ENCODE measurements around the gene PDE4C.
A peak's percentile ranks its signal among the peaks of the same experiment; 100 is the strongest.
"Not testable (repeated sequence)": the region's sequence is repeated elsewhere in the genome, so short reads cannot be mapped to it uniquely, and the experiment has no call there.

PDE4C gene

GRCh38 chr19:18211683-18212082, 14.6 kb downstream of the PDE4C start:
- POLR2A ChIA-PET = interaction anchor here (0.6 kb wide), 1 partner anchor 68 kb away, joined by 9 read pairs; no protein-coding TSS in a partner anchor
- TF ChIP-seq ZNF585B (tag by site-specific recombination; IDR thresholded peaks at IDR 0.05) (no peak), ZBTB21 (tag by site-specific recombination; IDR thresholded peaks at IDR 0.05) (no peak), KLF8 (tag by site-specific recombination; IDR thresholded peaks at IDR 0.05) (no peak), ZNF521 (tag by site-specific recombination; IDR thresholded peaks at IDR 0.05) (no peak), ZNF202 (tag by site-specific recombination; IDR thresholded peaks at IDR 0.05; ENCODE audit: borderline replicate concordance) (no peak)
- TF ChIP-seq, protein P1, sequence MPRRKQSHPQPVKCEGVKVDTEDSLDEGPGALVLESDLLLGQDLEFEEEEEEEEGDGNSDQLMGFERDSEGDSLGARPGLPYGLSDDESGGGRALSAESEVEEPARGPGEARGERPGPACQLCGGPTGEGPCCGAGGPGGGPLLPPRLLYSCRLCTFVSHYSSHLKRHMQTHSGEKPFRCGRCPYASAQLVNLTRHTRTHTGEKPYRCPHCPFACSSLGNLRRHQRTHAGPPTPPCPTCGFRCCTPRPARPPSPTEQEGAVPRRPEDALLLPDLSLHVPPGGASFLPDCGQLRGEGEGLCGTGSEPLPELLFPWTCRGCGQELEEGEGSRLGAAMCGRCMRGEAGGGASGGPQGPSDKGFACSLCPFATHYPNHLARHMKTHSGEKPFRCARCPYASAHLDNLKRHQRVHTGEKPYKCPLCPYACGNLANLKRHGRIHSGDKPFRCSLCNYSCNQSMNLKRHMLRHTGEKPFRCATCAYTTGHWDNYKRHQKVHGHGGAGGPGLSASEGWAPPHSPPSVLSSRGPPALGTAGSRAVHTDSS (tag by site-specific recombination; IDR thresholded peaks at IDR 0.05) = no peak
- TF ChIP-seq, protein P2, sequence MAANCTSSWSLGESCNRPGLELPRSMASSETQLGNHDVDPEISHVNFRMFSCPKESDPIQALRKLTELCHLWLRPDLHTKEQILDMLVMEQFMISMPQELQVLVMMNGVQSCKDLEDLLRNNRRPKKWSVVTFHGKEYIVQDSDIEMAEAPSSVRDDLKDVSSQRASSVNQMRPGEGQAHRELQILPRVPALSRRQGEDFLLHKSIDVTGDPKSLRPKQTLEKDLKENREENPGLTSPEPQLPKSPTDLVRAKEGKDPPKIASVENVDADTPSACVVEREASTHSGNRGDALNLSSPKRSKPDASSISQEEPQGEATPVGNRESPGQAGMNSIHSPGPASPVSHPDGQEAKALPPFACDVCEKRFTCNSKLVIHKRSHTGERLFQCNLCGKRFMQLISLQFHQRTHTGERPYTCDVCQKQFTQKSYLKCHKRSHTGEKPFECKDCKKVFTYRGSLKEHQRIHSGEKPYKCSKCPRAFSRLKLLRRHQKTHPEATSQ (tag by site-specific recombination; IDR thresholded peaks at IDR 0.05) = no peak
- CTCF ChIA-PET = no interaction called here

GRCh38 chr19:18209912-18210311, 16.3 kb downstream of the PDE4C start:
- CTCF ChIA-PET = interaction anchor here (1.0 to 8.5 kb wide), 4 partner anchors 18 to 146 kb away, joined by 3 to 121 read pairs (median 4); a partner anchor contains a TSS

More at GRCh38 chr19:18211683-18212082, 14.6 kb downstream of the PDE4C start:
- H3K9me3 ChIP-seq (ENCODE audit: control insufficient read depth, insufficient read depth, low read depth, low read length) = no peaks in the 10 kb centered on the region
- no peaks in the 10 kb centered on the region for H3K36me3 ChIP-seq (ENCODE audit: control insufficient read depth in 2 of 2, insufficient read depth in 1 of 2, low read length in 2 of 2)
- no peak overlapping the region for H3K27ac ChIP-seq (ENCODE audit: extremely low read depth, low read depth, low read length)
- H3K4me3 ChIP-seq (ENCODE audit: low read depth, low read length) = no peak overlapping the region
- H3K4me1 ChIP-seq (ENCODE audit: control insufficient read depth, insufficient read depth, low read length) = no peaks in the 10 kb centered on the region

DNA sequence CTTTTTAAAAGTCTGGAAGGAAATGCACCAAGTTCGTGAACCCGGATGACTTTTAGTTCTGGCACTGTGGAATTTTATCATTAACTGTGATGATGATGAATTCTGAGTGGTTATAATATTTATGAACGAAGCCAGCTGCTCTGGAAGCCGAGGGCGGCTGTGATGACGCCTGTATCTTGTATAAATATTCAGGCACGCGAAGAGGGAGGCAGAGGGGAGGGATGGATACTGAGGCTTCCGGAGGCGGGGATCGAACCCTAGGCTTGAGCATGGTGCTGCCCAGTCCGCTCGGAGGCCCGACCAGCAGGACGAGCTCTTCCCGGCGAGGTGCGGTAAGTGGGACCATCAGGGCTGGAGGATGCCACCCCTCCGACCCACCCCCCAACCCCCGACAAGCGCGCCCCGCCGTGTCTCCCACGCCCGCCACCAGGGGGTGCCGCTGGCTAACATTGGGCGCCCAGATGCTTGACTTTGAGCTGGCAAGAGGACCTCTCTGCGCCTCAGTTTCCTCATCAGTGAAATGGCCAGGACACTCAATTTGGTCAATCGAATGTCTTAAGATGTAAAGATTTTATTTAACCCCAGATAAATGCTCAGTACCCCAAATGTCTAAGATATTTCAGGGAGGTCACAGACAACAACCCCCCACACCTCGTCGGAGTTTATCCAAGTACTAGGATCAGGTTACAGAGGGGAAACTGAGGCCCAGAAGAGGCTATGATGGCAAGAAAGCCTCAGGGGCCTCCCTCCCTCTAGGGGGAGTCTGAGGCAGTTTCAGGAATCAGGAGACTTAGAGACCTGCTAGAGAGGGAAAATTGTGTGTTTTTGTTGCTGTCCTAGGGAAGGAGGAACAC, 17.9 kb downstream of the PDE4C start:
- no peak overlapping the region for H3K4me3 ChIP-seq (ENCODE audit: low read depth, low read length)
- no peaks in the 10 kb centered on the region for H3K36me3 ChIP-seq (ENCODE audit: control insufficient read depth in 2 of 2, insufficient read depth in 1 of 2, low read length in 2 of 2)
- ChIA-PET POLR2A (interaction anchor here (0.6 kb wide), 1 partner anchor 16 kb away, joined by 3 read pairs; no protein-coding TSS in a partner anchor), CTCF (interaction anchor here (0.5 to 8.5 kb wide), 17 partner anchors 8 to 213 kb away, joined by 3 to 121 read pairs (median 4); partner anchors contain the start of genes ARRDC2 and JUND)
- H3K27ac ChIP-seq (ENCODE audit: extremely low read depth, low read depth, low read length) = no peak overlapping the region
- peaks cover 8% of the 10 kb centered on the region for H3K4me1 ChIP-seq (ENCODE audit: control insufficient read depth, insufficient read depth, low read length)
- no peaks in the 10 kb centered on the region for H3K9me3 ChIP-seq (ENCODE audit: control insufficient read depth, insufficient read depth, low read depth, low read length)
- TF ChIP-seq KLF9 (tag by site-specific recombination; IDR thresholded peaks at IDR 0.05; ENCODE audit: low read depth) (no peak), CTCF (tag by site-specific recombination; IDR thresholded peaks at IDR 0.05) (no peak; the same call in 1 of the 2 replicates), ZNF624 (tag by site-specific recombination; IDR thresholded peaks at IDR 0.05) (no peak), KLF10 (tag by site-specific recombination; IDR thresholded peaks at IDR 0.05) (no peak), ZNF529 (tag by site-specific recombination; IDR thresholded peaks at IDR 0.05; ENCODE audit: insufficient replicate concordance) (no peak), IKZF3 (tag by site-specific recombination; IDR thresholded peaks at IDR 0.05) (no peak), PATZ1 (tag by site-specific recombination; IDR thresholded peaks at IDR 0.05) (peak; percentile 46; the same call in 1 of the 2 replicates), ZNF654 (tag by site-specific recombination; IDR thresholded peaks at IDR 0.05; ENCODE audit: low read depth) (peak; percentile 38), SP2 (tag by site-specific recombination; IDR thresholded peaks at IDR 0.05) (peak; percentile 64), ZNF133 (tag by site-specific recombination; IDR thresholded peaks at IDR 0.05) (no peak), ZNF510 (tag by site-specific recombination; IDR thresholded peaks at IDR 0.05; ENCODE audit: insufficient replicate concordance) (no peak), TRIM28 (IDR thresholded peaks at IDR 0.05; ENCODE audit: borderline replicate concordance, low read length) (no peak), OVOL3 (tag by site-specific recombination; IDR thresholded peaks at IDR 0.05) (no peak), ZFP41 (tag by site-specific recombination; IDR thresholded peaks at IDR 0.05; ENCODE audit: borderline replicate concordance) (no peak)

More at GRCh38 chr19:18209912-18210311, 16.3 kb downstream of the PDE4C start:
- POLR2A ChIA-PET; H3K4me3 ChIP-seq (ENCODE audit: low read depth, low read length); H3K27ac ChIP-seq (ENCODE audit: extremely low read depth, low read depth, low read length); H3K36me3 ChIP-seq (ENCODE audit: control insufficient read depth in 2 of 2, insufficient read depth in 1 of 2, low read length in 2 of 2); H3K9me3 ChIP-seq (ENCODE audit: control insufficient read depth, insufficient read depth, low read depth, low read length); H3K4me1 ChIP-seq (ENCODE audit: control insufficient read depth, insufficient read depth, low read length): not testable (repeated sequence)
- TF ChIP-seq ZNF121 (tag by site-specific recombination; IDR thresholded peaks at IDR 0.05) = peak; percentile 95

Data from HEK293 (cell line).